ENCODE data around the gene SOD1.

DNA sequence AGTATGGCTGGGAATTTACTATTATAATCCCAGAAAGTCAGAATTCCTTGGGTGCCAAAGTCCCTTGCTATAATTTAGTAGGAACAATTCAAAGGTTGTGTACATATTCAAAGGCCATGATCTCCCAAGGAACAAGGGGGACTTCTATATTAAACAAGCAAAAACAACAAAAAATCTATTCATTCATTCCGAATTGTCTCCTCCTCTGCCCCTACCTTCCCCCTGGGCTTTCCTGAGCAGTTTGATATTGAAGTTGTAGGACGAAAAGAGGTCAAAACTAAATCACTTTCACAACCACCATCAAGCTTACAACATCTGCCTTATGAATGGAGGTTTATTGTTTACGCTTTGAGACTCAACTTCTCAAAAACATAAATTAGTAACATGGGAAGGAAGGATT is 35.3 kb upstream of the SOD1 start:
- TF ChIP-seq, protein P1, sequence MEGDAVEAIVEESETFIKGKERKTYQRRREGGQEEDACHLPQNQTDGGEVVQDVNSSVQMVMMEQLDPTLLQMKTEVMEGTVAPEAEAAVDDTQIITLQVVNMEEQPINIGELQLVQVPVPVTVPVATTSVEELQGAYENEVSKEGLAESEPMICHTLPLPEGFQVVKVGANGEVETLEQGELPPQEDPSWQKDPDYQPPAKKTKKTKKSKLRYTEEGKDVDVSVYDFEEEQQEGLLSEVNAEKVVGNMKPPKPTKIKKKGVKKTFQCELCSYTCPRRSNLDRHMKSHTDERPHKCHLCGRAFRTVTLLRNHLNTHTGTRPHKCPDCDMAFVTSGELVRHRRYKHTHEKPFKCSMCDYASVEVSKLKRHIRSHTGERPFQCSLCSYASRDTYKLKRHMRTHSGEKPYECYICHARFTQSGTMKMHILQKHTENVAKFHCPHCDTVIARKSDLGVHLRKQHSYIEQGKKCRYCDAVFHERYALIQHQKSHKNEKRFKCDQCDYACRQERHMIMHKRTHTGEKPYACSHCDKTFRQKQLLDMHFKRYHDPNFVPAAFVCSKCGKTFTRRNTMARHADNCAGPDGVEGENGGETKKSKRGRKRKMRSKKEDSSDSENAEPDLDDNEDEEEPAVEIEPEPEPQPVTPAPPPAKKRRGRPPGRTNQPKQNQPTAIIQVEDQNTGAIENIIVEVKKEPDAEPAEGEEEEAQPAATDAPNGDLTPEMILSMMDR (IDR thresholded peaks at IDR 0.05): no peak
- TF ChIP-seq POLR2A (IDR thresholded peaks at IDR 0.05) (no peak), POLR2AphosphoS5 (IDR thresholded peaks at IDR 0.05; ENCODE audit: insufficient read depth in 1 of 2, low read depth in 1 of 2) (no peak)

Measured in vagina (tissue), 2 donors.